Endothelial cell of hepatic sinusoid (primary cell): ENCODE results near the gene SCAF1.

ENCODE experiments used
- in situ Hi-C: cut with HindIII; loops from 2 replicates; pipeline ENCODE4 v1.10.0; 2017; ENCODE audit warnings: low sequenced_read_pairs

SCAF1 gene

DNA sequence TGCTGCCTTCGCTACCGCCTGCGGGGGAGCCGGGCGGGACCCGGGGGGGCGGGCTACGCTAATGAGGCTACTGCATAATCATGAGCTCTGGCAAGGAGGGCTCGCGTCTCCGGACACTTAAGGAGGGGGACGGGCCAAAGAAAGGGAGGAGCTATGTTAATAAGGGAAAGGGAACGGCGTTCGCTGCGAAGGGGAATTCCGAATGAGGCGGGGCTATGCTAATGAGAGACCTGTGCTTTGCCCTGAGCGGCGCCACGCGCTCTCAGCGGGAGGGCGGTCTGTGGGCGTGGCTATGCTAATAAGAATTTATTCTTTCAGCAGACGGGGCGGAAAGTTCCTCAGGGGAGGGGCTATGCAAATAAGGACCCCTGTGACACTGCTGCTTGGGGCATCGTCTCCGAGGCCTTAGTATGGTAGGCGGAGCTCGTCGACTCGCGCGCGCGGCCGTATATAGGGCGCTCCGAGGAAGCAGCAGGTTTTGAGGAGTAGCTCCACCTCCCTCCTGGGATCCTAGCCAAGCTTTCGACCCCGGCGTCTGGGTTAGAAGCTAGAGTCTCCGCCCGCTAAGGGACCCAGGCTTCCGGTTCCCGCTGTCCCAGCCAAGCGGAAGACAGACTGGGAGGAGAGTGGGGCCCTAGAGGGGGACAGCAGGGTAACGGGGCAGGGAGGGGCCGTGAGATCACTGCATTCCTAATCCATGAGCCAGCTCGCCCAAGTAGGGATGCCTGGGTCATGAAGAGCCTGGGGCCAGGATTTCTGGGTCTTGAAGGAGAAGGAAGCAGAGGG, 1.7 kb upstream of the SCAF1 start, which contains the start of gene RRAS:
Gene RRAS, minus strand, starts transcription at position 31 of the 786 bp plus-strand sequence. CDS start 45 bp downstream, outside the sequence.
- in situ Hi-C loops: loop anchor here (5.0 kb wide), 1 partner anchor 68 kb away; no protein-coding TSS in a partner anchor

GRCh38 chr19:49642492-49643035, 555 bp downstream of the SCAF1 start:
- in situ Hi-C loops: loop anchor here (5.0 kb wide), 1 partner anchor 70 kb away; no protein-coding TSS in a partner anchor

- in situ Hi-C loops: loop anchor here (5.0 kb wide), 1 partner anchor 71 kb away; no protein-coding TSS in a partner anchor
These were observed 1.5 kb downstream of the SCAF1 start for GRCh38 chr19:49643466-49643865.

DNA sequence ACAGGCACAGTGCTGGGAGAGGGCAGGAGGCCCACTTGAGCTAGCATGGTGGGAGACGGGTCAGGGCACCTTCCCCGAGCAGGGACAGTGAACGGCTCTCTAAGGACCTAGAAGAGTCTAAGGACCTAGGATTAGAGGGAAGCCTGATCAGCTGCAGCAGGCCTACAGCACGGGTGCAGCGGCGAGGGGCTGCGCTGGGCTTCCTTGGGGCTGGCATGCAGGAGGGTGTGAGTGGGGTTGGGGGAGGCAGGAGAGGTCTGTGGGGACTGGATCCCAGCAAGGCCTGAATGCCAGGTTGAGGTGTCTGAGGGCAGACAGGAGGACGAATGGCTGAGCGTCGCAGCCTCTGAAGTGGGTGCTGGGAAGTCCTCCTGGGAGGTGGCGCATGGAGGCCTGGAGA, 3.6 kb downstream of the SCAF1 start:
- in situ Hi-C loops: no loop called here

GRCh38 chr19:49645995-49646394, 4.0 kb downstream of the SCAF1 start:
- in situ Hi-C loops: no loop called here

- in situ Hi-C loops: no loop called here
These were observed 4.6 kb downstream of the SCAF1 start for GRCh38 chr19:49646586-49646985.

GRCh38 chr19:49651029-49651819, 9.2 kb downstream of the SCAF1 start:
- in situ Hi-C loops: no loop called here

- in situ Hi-C loops: no loop called here
These were observed 10.0 kb downstream of the SCAF1 start for GRCh38 chr19:49651820-49652550.

DNA sequence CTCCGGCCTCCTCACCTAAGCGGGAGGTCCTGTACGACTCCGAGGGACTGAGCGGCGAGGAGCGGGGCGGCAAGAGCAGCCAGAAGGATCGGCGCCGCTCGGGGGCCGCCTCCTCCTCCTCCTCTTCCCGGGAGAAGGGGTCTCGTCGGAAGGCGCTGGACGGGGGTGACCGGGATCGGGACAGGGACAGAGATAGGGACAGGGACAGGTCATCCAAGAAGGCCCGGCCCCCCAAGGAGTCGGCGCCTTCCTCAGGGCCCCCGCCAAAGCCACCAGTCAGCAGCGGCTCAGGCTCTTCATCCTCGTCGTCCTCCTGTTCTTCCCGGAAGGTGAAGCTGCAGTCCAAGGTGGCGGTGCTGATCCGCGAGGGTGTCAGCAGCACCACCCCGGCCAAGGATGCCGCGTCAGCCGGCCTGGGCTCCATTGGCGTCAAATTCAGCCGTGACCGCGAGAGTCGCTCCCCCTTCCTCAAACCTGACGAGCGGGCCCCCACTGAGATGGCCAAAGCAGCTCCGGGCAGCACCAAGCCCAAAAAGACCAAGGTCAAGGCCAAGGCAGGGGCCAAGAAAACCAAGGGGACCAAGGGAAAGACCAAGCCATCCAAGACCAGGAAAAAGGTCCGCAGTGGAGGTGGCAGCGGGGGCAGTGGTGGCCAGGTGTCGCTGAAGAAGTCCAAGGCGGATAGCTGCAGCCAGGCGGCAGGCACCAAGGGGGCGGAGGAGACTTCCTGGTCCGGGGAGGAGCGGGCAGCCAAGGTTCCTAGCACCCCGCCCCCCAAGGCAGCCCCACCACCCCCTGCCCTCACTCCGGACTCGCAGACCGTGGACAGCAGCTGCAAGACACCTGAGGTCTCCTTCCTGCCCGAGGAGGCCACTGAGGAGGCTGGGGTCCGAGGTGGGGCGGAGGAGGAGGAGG, 10.8 kb downstream of the SCAF1 start:
- in situ Hi-C loops: no loop called here

- in situ Hi-C loops: no loop called here
These were observed 11.4 kb downstream of the SCAF1 start for GRCh38 chr19:49653466-49653806.

DNA sequence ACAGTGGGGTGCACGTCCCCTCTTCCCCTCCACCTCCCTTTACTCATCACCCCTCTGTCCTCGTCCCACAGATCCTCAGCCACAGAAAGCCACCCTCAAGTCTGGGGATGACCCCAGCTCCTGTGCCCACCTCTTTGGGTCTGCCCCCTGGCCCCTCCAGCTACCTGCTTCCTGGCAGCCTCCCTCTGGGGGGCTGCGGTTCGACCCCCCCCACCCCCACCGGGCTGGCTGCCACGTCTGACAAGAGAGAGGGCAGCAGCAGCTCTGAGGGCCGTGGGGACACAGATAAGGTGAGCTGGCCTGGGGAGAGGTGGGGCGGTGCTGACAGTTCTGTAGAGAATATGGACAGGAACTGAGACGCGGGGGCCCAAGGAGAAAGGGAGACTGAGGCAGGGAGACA, 12.6 kb downstream of the SCAF1 start:
- in situ Hi-C loops: no loop called here

GRCh38 chr19:49655570-49656455, 13.8 kb downstream of the SCAF1 start:
- in situ Hi-C loops: no loop called here

GRCh38 chr19:49656456-49657109, 14.6 kb downstream of the SCAF1 start:
- in situ Hi-C loops: no loop called here

GRCh38 chr19:49657493-49658138, 15.6 kb downstream of the SCAF1 start:
- in situ Hi-C loops: no loop called here

DNA sequence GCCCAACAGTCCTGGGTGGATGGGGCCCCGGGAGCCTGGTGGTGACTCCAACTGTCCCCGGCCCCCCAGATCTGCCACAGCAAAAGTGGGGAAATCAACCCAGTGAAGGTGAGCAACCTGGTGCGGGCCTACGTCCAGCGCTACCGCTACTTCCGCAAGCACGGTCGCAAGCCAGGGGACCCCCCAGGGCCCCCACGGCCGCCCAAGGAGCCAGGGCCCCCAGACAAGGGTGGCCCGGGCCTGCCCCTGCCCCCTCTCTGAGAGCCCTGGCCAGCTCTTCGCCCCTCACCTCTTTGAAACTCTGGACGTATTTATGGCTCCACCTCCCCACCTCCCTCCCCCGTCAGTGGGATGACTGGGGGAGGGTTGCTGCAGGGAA, 16.1 kb downstream of the SCAF1 start:
- in situ Hi-C loops: no loop called here

- in situ Hi-C loops: no loop called here
These were observed 16.8 kb downstream of the SCAF1 start for GRCh38 chr19:49658566-49659442.

DNA sequence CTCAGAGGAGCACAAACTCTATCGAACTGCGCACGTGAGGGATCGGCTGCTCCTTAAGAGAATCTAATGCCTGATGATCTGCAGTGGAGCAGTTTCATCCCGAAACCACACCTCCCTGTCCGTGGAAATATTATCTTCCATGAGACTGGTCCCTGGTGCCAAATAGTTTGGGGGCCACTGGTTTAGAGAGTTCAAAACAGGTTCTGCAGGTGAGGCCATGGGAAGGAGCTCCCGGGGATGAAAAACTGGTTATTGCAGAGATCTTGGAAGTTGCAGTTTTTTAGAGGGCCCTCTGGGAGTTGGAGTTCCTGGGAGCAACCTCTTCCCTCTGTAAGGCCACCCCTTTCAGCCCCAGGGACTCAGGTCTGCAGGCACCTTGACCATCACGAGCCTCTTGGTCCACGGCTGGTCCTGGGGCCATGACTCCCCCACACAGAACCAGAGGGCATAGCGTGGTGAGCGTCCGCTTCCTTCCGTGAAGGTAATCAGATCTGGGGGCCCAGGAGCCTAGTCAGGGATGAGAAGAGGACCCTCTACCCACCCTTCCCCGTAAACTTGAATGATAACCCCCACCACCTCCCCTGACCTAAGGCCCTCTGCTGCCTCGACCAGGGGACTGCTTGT, 18.4 kb downstream of the SCAF1 start:
- in situ Hi-C loops: no loop called here
